ENCODE results near the gene MCTP1. TPM values are rescaled to one million over a fixed set of nuclear protein-coding genes. Genes with fewer than 3 reads are reported as not detected.

Gene MCTP1
- total RNA-seq, 2 experiments from 2014 or later = not detected

DNA sequence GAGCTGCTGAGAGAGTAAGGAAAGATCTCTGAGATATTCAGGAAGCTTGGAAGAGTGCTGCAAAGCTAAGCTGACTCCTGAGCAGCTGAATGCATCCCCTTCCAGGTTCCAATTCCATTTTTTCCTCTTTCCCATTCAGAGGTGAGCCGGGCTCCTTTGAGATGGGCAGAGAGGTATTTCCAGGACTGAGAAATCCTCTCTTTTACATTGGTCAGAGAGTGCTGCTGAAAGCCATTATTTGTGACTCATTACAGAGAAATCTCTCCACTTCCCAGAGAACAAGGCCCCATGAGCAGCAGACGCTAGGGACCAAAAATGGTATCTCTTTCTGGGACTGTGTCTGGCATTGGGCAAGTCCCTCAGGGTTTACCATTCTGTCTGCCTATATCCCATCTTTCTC is 3.7 kb downstream of the MCTP1 start:
- Mint-ChIP-seq H3K36me3 (no peaks in the 10 kb centered on the region), H3K4me3 (no peak overlapping the region), H3K9me3 (no peaks in the 10 kb centered on the region), H3K27ac (no peak overlapping the region), H3K4me1 (ENCODE audit: low read depth) (peaks cover 9% of the 10 kb centered on the region), H3K27me3 (peaks cover 26% of the 10 kb centered on the region)
- CTCF ChIA-PET = no interaction called here
- POLR2A ChIA-PET = no interaction called here
- no peak for DNase-seq
- intact Hi-C loops (cut with micrococcal nuclease) = loop anchor here (10.0 kb wide), 2 partner anchors 344 to 564 kb away; partner anchors contain the start of gene GPR150

DNA sequence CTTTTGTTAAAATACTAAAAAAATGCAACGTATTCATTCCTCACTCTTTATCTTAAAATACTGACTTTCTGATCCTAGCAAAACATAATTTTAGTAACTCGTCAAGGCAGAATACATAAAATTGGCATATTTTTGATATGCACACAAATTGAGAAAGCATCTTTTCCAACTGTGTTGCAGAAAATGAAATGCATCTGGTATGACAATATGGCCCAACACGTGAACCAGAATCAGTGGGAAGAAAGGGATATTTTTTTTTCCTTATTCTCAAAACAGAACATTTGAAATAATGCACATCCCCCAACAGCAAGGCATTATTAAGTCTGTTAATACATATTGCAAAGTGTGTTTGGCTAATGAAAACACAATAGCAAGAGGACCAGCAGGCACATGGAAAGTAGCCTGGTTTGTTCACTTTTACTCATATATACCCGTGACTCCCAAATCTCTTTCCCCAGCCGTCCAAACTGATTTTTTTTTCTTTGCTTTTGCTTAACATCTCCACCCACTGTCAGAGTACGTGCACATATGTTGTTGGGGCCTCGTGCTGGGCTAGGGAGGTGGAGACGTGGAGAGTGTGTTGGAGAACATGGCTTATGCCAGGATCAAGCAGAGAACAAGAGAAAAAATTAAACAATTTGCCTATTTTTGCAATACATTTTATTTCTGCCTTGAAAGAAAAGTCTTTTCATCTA is 4.3 kb downstream of the MCTP1 start:
- H3K4me3 Mint-ChIP-seq = no peak overlapping the region
- H3K36me3 Mint-ChIP-seq = no peaks in the 10 kb centered on the region
- peaks cover 22% of the 10 kb centered on the region for H3K27me3 Mint-ChIP-seq
- no peaks in the 10 kb centered on the region for H3K9me3 Mint-ChIP-seq
- H3K27ac Mint-ChIP-seq = no peak overlapping the region
- DNase-seq = no peak
- POLR2A ChIA-PET = no interaction called here
- intact Hi-C loops (cut with micrococcal nuclease) = loop anchor here (10.0 kb wide), 2 partner anchors 344 to 564 kb away; partner anchors contain the start of gene GPR150
- CTCF ChIA-PET = no interaction called here
- H3K4me1 Mint-ChIP-seq (ENCODE audit: low read depth) = peaks cover 9% of the 10 kb centered on the region

DNA sequence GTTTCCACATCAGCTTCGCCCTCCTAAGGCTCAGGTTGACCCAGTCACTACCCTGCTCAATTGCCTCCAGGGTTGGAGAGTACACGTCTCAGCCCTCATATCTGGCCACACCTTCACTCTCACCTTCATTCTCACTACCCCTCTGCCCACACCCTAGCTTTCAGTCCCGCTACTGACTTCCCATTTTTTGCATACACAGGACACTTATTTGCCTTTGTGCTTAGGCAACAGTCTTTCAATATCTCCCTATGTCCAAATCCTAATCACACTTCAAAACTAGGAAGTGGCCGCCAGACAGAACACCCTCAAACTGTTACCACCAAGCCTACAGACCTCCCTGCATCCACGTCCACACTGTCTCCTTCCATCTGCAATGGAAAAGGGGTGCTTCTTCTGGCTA is 10.9 kb downstream of the MCTP1 start:
- Mint-ChIP-seq H3K4me1 (ENCODE audit: low read depth) (no peaks in the 10 kb centered on the region), H3K27me3 (peaks cover 3% of the 10 kb centered on the region), H3K27ac (no peak overlapping the region), H3K9me3 (no peaks in the 10 kb centered on the region), H3K36me3 (no peaks in the 10 kb centered on the region), H3K4me3 (no peak overlapping the region)
- CTCF ChIA-PET = no interaction called here
- no peak for DNase-seq
- POLR2A ChIA-PET = no interaction called here
- intact Hi-C loops (cut with micrococcal nuclease) = no loop called here

DNA sequence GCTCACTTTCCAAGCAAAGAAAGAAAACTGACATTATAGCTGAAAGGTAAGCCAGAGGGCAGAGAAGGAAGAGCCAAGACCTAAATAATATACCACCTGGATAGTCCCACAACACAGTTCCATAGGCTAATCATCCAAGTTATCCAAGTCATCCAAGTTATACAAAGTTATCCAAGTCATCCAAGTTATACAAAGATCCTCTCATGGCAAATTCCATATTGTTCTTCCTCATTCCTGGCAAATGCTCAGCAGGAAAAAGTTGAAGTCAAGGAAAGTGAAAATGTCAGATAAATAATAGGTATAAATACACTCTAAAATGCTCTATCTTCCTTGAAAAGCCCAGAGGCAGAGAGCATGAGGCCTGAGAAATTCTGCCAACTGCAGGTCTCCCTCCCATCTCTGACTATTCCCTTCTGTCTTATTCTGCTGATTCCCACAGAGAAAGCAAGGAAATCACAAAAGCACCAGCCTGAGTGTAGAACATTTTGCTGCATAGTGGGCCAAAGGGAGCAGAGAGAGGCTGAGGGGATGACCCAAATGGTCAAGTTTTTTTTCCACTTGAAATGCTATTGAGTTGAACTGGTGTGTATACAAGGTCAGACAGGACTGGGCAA is 12.5 kb downstream of the MCTP1 start:
- intact Hi-C loops (cut with micrococcal nuclease) = no loop called here
- no peak overlapping the region for H3K27ac Mint-ChIP-seq
- H3K27me3 Mint-ChIP-seq = peaks cover 6% of the 10 kb centered on the region
- DNase-seq = no peak
- H3K4me3 Mint-ChIP-seq = no peak overlapping the region
- no peaks in the 10 kb centered on the region for H3K36me3 Mint-ChIP-seq
- H3K4me1 Mint-ChIP-seq (ENCODE audit: low read depth) = no peaks in the 10 kb centered on the region
- no peaks in the 10 kb centered on the region for H3K9me3 Mint-ChIP-seq
- ChIA-PET CTCF (no interaction called here), POLR2A (no interaction called here)

DNA sequence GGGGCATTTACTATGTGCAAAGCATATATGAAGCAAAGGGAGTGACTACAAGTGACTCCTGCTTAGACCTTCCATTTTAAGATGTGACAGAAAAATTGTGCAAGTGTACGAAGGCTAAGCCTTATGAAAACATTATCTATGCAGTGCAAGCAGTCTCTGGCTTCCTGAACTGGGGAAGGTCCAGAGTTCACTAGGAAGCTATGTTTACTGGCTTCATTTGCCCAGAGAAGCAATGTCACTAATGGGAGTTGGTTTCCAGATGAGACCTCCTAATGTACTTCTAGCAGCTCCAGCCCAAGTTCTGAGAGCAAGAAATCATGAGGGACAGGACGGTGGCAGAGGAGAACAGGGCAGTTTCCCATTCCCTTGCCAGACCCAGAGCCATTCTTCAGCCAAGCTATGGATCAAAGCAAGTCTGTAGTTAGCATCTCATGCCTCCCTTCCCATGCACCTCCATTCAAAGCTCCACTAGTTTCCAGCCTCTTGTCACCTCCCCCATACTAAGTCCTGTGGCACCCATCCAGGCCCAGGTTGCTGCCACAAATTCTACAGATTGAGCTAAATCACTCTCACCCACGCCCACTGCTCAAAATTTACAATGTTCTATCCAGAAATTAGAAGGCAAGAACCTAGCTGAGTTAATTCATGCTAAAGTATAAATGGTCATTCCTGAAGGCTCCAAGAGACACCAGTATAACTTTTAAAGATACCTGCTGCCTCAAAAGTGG is 21.8 kb downstream of the MCTP1 start:
- no peak for DNase-seq
- H3K4me3 Mint-ChIP-seq = no peak overlapping the region
- H3K9me3 Mint-ChIP-seq = no peaks in the 10 kb centered on the region
- CTCF ChIA-PET = no interaction called here
- H3K4me1 Mint-ChIP-seq (ENCODE audit: low read depth) = no peaks in the 10 kb centered on the region
- no peaks in the 10 kb centered on the region for H3K36me3 Mint-ChIP-seq
- peaks cover 3% of the 10 kb centered on the region for H3K27me3 Mint-ChIP-seq
- intact Hi-C loops (cut with micrococcal nuclease) = no loop called here
- POLR2A ChIA-PET = no interaction called here
- no peak overlapping the region for H3K27ac Mint-ChIP-seq

DNA sequence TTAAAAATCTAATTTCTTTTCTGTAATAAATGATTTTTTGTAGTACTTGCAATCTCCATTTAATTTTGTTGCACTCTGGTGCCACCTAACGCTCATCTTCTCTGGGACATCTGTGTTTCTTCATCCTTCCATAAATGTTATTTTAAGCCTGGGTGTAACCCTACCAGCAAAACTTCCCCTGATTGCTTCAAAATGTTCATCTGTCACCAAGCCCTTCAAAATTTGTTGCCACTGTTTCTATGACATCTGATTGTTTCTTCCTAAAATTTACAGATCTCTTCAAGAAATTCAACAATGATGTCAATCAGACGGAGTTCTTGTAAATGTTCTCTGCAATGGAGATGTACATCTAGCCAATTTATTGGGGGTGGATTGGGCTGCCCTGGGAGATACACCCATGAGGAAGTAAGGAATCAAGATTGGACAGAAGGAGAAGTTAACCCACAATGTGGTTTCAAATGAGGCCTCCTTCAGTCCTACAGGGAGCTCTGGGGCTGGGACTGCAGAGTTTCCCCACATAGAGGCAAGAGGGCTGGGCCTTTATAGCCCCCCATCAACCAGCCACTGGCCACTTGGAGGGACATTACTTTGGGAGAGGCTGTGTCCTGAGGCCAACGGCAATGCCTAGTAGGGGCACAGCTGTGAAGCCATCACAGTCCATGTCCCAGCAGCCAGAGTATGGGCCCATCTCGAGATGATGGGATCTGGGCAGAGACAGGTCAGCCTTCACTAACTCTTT is 23.3 kb downstream of the MCTP1 start:
- ChIA-PET CTCF (no interaction called here), POLR2A (no interaction called here)
- H3K9me3 Mint-ChIP-seq = no peaks in the 10 kb centered on the region
- H3K36me3 Mint-ChIP-seq = no peaks in the 10 kb centered on the region
- DNase-seq = no peak
- no peak overlapping the region for H3K4me3 Mint-ChIP-seq
- no peaks in the 10 kb centered on the region for H3K4me1 Mint-ChIP-seq (ENCODE audit: low read depth)
- no peaks in the 10 kb centered on the region for H3K27me3 Mint-ChIP-seq
- intact Hi-C loops (cut with micrococcal nuclease) = loop anchor here (1.0 kb wide), 1 partner anchor 293 kb away; no protein-coding TSS in a partner anchor
- H3K27ac Mint-ChIP-seq = no peak overlapping the region

DNA sequence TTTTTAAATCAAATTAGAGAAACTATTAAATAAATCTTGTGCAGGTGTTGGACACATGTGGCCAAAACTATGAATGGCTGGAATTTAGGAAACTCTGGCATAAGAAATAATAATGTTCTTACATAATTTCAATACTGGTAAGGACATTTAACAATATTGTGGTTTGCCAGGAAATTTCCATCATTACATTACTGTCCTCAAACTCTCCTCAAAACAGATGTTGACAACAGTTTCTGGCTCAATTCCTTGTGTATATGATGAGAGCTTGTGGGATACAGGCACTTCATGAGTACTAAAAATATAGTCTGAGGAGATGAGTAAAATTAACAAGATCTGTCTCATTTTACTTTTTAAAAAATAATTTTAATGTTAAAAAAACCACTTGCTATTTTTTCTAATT is 27.9 kb downstream of the MCTP1 start:
- Mint-ChIP-seq H3K27ac (no peak overlapping the region), H3K4me1 (ENCODE audit: low read depth) (no peaks in the 10 kb centered on the region), H3K9me3 (no peaks in the 10 kb centered on the region), H3K36me3 (no peaks in the 10 kb centered on the region), H3K27me3 (no peaks in the 10 kb centered on the region), H3K4me3 (no peak overlapping the region)
- intact Hi-C loops (cut with micrococcal nuclease) = no loop called here
- ChIA-PET POLR2A (no interaction called here), CTCF (no interaction called here)
- no peak for DNase-seq

DNA sequence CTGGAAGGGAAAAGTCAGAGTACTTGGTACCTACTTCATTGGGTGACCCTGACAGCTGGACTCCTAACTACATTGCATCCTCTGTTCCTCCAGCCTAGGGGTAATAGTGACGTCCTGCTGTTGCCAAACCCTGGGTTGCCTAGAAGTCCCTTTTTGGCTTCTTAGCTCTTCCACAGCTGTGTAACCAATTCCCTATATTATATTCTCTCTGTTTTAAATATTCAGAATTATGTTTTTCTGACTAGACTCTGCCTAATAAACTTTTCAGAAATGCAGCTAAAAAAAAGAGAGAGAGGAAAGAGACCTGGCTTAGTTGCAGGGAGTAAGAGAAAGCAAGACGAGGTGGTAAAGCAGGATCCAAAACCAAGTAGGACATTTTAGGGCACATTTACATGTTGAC is 28.4 kb downstream of the MCTP1 start:
- no peaks in the 10 kb centered on the region for H3K4me1 Mint-ChIP-seq (ENCODE audit: low read depth)
- intact Hi-C loops (cut with micrococcal nuclease) = no loop called here
- CTCF ChIA-PET = no interaction called here
- H3K27ac Mint-ChIP-seq = no peak overlapping the region
- no peaks in the 10 kb centered on the region for H3K9me3 Mint-ChIP-seq
- no peak for DNase-seq
- H3K36me3 Mint-ChIP-seq = no peaks in the 10 kb centered on the region
- POLR2A ChIA-PET = no interaction called here
- H3K27me3 Mint-ChIP-seq = no peaks in the 10 kb centered on the region
- H3K4me3 Mint-ChIP-seq = no peak overlapping the region

DNA sequence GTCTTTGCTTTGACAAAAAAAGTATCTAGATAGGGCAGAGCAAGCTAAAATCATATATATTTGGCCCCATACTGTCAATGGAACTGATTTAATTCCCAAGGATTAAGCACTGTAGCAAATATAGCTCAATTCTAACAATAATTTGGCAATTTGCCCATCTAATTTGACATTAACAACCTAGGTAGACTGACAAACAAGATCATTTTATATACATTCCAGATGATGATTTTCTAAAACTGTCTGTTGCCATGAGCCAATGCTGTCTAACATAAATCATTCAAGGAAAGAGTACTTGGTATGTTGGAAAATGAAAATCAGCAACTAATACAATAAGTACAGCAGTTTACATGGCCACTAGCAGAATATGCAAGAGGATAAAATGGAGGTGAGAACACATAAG is 32.1 kb downstream of the MCTP1 start:
- POLR2A ChIA-PET = no interaction called here
- intact Hi-C loops (cut with micrococcal nuclease) = no loop called here
- no peaks in the 10 kb centered on the region for H3K4me1 Mint-ChIP-seq (ENCODE audit: low read depth)

DNA sequence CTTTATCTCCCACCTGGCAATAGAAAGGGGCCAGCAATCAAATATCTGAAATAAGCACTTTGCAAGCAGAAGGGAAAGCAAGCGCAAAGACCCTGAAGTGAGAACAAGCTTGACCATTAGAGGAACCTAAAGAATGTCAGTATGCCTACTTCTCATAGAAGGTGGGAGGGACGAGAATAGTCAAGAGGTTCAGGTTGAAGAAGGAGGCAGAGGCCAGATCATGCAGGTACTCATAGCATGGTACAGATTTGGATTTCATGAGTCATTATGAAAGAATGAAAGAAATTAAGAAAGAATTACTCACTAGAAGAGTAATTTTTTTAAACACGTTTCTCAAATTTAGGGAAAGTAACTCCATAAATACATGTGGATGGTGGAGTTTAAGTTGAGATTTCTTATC is 33.7 kb downstream of the MCTP1 start:
- CTCF ChIA-PET = no interaction called here
- Mint-ChIP-seq H3K4me3 (no peak overlapping the region), H3K36me3 (no peaks in the 10 kb centered on the region), H3K9me3 (no peaks in the 10 kb centered on the region), H3K27ac (no peak overlapping the region), H3K27me3 (no peaks in the 10 kb centered on the region), H3K4me1 (ENCODE audit: low read depth) (no peaks in the 10 kb centered on the region)
- POLR2A ChIA-PET = no interaction called here
- intact Hi-C loops (cut with micrococcal nuclease) = no loop called here
- no peak for DNase-seq

More for the DNA sequence above, 32.1 kb downstream of the MCTP1 start:
- H3K27ac Mint-ChIP-seq = no peak overlapping the region
- no peak overlapping the region for H3K4me3 Mint-ChIP-seq
- H3K36me3 Mint-ChIP-seq = no peaks in the 10 kb centered on the region
- CTCF ChIA-PET = no interaction called here
- no peaks in the 10 kb centered on the region for H3K27me3 Mint-ChIP-seq
- H3K9me3 Mint-ChIP-seq = no peaks in the 10 kb centered on the region
- DNase-seq = no peak

DNA sequence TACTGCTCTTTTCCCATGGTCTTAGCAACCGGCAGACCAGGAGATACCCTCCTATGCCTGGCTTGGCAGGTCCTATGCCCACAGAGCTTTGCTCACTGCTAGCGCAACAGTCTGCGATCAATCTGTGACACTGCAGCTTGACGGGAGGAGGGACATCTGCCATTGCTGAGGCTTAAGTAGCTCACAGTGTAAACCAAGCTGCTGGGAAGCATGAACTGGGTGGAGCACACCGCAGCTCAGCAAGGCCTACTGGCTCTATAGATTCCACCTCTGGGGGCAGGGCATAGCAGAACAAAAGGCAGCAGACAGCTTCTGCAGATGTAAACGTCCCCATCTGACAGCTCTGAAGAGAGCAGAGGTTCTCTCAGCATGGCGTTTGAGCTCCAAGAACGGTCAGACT is 40.4 kb downstream of the MCTP1 start:
- DNase-seq = no peak
- no peaks in the 10 kb centered on the region for H3K4me1 Mint-ChIP-seq (ENCODE audit: low read depth)
- no peaks in the 10 kb centered on the region for H3K27me3 Mint-ChIP-seq
- no peaks in the 10 kb centered on the region for H3K36me3 Mint-ChIP-seq
- intact Hi-C loops (cut with micrococcal nuclease) = no loop called here
- H3K9me3 Mint-ChIP-seq = no peaks in the 10 kb centered on the region
- H3K4me3 Mint-ChIP-seq = no peak overlapping the region
- CTCF ChIA-PET = no interaction called here
- POLR2A ChIA-PET = no interaction called here
- no peak overlapping the region for H3K27ac Mint-ChIP-seq

DNA sequence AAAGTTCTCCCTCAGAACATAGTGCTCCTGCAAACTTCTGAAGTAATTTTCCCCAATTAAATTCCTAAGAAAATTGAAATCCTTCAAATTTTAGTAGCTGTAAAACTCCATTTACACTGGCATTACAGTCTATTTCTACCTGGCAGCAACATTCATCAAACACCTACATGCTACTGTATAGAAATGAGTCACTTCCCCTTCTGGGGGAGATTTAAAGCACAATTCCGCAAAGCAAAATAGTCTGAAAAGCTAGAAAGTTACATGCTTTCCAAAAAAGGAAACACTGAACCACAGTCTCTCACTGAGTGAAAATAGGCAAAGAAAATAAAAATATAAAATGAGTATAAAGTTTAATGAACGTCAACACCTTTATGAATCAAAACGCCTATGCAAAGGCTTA is 43.3 kb downstream of the MCTP1 start:
- Mint-ChIP-seq H3K4me3 (no peak overlapping the region), H3K9me3 (no peaks in the 10 kb centered on the region), H3K4me1 (ENCODE audit: low read depth) (no peaks in the 10 kb centered on the region), H3K36me3 (no peaks in the 10 kb centered on the region), H3K27ac (no peak overlapping the region), H3K27me3 (no peaks in the 10 kb centered on the region)
- CTCF ChIA-PET = no interaction called here
- DNase-seq = no peak
- POLR2A ChIA-PET = no interaction called here
- intact Hi-C loops (cut with micrococcal nuclease) = no loop called here
